NCI-H2107 treated with DMSO at 0.1 percent for 48 hours (cell line): Measurements from ENCODE around the gene C1D.
"Not testable (repeated sequence)": the region's sequence is repeated elsewhere in the genome, so short reads cannot be mapped to it uniquely, and the experiment has no call there.

Source experiments
- DNase-seq: peaks from one replicate; lab custom pipeline; 2025; ENCODE audit not compliant: unreplicated experiment; lab: John Stamatoyannopoulos, UW

Gene C1D

GRCh38 chr2:68062680-68063387 lies at the start of gene C1D:
Gene C1D (minus strand): TSS chr2:68063004. CDS start chr2:68047310, 15,694 bp downstream.
- peak; percentile 66 for DNase-seq

DNA sequence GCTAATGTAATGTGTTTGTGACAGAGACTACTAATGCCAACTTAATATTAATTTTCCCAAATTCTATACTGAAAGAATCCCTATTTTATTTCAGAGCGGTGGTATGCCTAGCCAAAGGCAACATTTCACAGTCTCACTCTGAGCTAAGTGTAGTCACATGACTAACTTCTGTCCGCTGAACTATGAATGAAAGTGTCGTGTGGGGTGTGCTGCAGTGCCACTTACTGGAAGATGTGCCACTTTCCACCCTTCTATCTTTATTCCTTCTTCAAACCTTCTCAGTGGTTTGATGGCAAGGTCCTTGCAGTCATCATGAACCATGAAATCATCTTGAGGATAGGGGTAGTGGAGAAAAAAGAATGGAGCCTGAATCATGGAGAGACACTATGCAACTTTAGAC lies 47.3 kb upstream of the C1D start:
- DNase-seq: no peak

GRCh38 chr2:68108120-68108519 lies 45.3 kb upstream of the C1D start:
- DNase-seq: no peak

GRCh38 chr2:68107475-68107874 lies 44.7 kb upstream of the C1D start:
- no peak for DNase-seq

GRCh38 chr2:68104111-68104835 lies 41.5 kb upstream of the C1D start:
- DNase-seq: no peak

DNA sequence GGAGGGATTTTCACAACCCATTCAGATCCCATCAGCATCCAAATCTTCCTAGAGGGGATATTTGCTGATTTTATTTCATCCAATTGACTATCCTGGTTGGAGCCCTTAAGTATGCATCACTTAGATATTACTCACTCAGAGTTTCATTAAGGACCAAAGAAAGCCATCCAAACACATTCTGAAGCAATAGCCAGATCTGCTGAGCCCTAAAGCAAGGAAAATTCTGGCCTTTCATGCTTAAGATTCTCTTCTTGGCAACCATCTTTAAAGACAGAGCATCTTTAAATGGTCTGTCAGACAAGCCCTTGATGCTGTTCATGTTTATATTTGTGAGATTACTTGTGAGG lies 40.9 kb upstream of the C1D start:
- DNase-seq: no peak

- no peak for DNase-seq
Observed at GRCh38 chr2:68103030-68103708, 40.4 kb upstream of the C1D start.

GRCh38 chr2:68100189-68100588 lies 37.4 kb upstream of the C1D start:
- no peak for DNase-seq

GRCh38 chr2:68099260-68099659 lies 36.5 kb upstream of the C1D start:
- no peak for DNase-seq

GRCh38 chr2:68098291-68098797 lies 35.5 kb upstream of the C1D start:
- DNase-seq: no peak

DNA sequence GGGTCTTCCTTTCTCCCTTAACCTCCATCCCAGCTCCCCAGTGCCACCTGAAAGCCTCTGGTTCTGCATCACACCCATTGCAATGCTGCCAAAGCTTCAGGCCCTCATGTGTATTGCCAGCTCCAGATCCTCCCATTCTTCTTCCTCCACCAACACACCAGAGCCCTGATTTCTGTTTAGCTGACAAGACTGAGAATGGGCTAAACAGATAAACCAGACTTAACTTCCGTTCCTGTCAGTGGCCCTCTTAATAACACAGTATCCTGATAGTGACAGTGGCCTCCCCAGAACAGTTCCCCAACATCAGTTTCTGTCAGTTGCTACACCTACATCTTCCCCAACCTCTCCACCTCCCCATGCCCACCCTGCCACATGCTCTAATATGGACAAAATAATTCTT lies 31.3 kb upstream of the C1D start:
- DNase-seq: no peak

- no peak for DNase-seq
Observed at GRCh38 chr2:68093634-68094033, 30.8 kb upstream of the C1D start.

DNA sequence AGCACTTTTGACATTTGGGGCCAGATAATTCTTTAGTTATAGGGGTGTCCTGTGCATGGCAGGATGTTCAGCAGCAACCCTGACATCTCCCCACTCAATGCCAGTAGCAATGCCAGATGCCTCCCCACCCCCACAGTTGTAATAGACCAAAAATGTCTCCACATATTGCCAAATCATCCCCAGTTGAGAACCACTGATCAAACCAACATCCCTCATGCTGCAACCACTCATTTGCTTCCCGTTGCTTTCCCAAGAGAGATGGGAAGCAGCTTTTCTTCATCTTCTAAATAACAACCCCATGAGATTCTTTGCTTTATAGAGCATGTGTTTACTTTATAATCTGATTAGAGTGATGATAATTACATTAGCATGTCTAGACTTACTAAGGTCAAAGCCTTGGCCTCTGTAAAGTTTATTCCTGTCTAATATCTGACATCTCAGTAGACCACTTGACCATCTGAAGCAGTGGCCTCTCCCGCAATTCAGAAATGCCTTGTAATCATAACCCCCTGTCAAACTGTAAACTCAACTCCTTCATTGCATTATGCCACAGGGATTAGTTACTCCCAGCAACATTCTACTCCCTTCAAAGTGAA lies 28.7 kb upstream of the C1D start:
- no peak for DNase-seq

GRCh38 chr2:68089961-68090360 lies 27.2 kb upstream of the C1D start:
- no peak for DNase-seq

- DNase-seq: no peak
Observed at GRCh38 chr2:68088940-68089339, 26.1 kb upstream of the C1D start.

- no peak for DNase-seq
Observed at GRCh38 chr2:68086166-68086565, 23.4 kb upstream of the C1D start.

- no peak for DNase-seq
Observed at GRCh38 chr2:68083346-68083745, 20.5 kb upstream of the C1D start.

GRCh38 chr2:68074050-68074449 lies 11.2 kb upstream of the C1D start:
- no peak for DNase-seq

DNA sequence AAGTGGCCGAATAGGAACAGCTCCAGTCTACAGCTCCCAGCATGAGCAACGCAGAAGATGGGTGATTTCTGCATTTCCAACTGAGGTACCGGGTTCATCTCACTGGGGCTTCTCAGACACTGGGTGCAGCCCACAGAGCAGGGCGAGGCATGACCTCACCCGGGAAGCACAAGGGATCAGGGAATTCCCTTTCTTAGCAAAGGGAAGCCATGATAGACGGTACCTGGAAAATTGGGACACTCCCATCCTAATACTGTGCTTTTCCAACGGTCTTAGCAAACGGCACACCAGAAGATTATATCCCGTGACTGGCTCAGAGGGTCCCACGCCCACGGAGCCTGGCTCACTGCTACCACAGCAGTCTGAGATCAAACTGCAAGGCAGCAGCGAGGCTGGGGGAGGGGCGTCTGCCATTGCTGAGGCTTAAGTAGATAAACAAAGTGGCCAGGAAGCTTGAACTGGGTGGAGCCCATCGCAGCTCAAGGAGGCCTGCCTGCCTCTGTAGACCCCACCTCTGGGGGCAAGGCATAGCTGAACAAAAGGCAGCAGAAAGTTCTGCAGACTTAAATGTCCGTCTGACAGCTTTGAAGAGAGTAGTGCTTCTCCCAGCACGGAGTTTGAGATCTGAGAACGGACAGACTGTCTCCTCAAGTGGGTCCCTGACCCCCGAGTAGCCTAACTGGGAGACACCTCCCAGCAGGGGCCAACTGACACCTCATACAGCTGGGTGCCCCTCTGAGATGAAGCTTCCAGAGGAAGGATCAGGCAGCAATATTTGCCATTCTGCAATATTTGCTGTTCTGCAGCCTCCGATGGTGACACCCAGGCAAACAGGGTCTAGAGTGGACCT lies 1.2 kb upstream of the C1D start:
- not testable (repeated sequence) for DNase-seq

GRCh38 chr2:68060652-68061051 lies 2.2 kb downstream of the C1D start:
- no peak for DNase-seq
